Measurements from ENCODE around the gene RERE. TPM values are rescaled to one million over a fixed set of nuclear protein-coding genes. Genes with fewer than 3 reads are reported as not detected.
A peak's percentile ranks its signal among the peaks of the same experiment; 100 is the strongest.
"Not testable (repeated sequence)": the region's sequence is repeated elsewhere in the genome, so short reads cannot be mapped to it uniquely, and the experiment has no call there.

Gene RERE
- total RNA-seq, 1 donor from 2014 or later = 46.5 TPM

- no peak for DNase-seq (ENCODE audit: low read depth in 2 of 2)
Measured at GRCh38 chr1:8720347-8720746, 97.1 kb downstream of the RERE start.

- peak in 1 of 2 donors; percentile 10 for DNase-seq (ENCODE audit: low read depth in 2 of 2)
Measured at GRCh38 chr1:8718850-8719361, 98.5 kb downstream of the RERE start.

- DNase-seq (ENCODE audit: low read depth in 2 of 2) = no peak
Measured at GRCh38 chr1:8717148-8717547, 100.3 kb downstream of the RERE start.

- DNase-seq (ENCODE audit: low read depth in 2 of 2) = no peak
Measured at GRCh38 chr1:8716238-8716637, 101.2 kb downstream of the RERE start.

GRCh38 chr1:8714173-8714572 is 103.3 kb downstream of the RERE start:
- no peak for DNase-seq (ENCODE audit: low read depth in 2 of 2)

GRCh38 chr1:8712413-8713231 is 104.8 kb downstream of the RERE start:
- peak; percentile 94 to 98 for DNase-seq (ENCODE audit: low read depth in 2 of 2)

GRCh38 chr1:8711873-8712412 is 105.5 kb downstream of the RERE start:
- DNase-seq (ENCODE audit: low read depth in 2 of 2) = no peak

GRCh38 chr1:8711151-8711550 is 106.3 kb downstream of the RERE start:
- DNase-seq (ENCODE audit: low read depth in 2 of 2) = peak in 1 of 2 donors; percentile 43

- no peak for DNase-seq (ENCODE audit: low read depth in 2 of 2)
Measured at GRCh38 chr1:8708259-8708658, 109.2 kb downstream of the RERE start.

- no peak for DNase-seq (ENCODE audit: low read depth in 2 of 2)
Measured at GRCh38 chr1:8706995-8707396, 110.4 kb downstream of the RERE start.

- DNase-seq (ENCODE audit: low read depth in 2 of 2) = no peak
Measured at GRCh38 chr1:8706291-8706690, 111.1 kb downstream of the RERE start.

- no peak for DNase-seq (ENCODE audit: low read depth in 2 of 2)
Measured at GRCh38 chr1:8704866-8705506, 112.5 kb downstream of the RERE start.

- DNase-seq (ENCODE audit: low read depth in 2 of 2) = peak; percentile 87 to 95
Measured at GRCh38 chr1:8702850-8703810, 114.3 kb downstream of the RERE start.

GRCh38 chr1:8702472-8702849 is 115.0 kb downstream of the RERE start:
- no peak for DNase-seq (ENCODE audit: low read depth in 2 of 2)

GRCh38 chr1:8701794-8702471 is 115.5 kb downstream of the RERE start:
- DNase-seq (ENCODE audit: low read depth in 2 of 2) = peak in 1 of 2 donors; percentile 65

GRCh38 chr1:8699679-8700078 is 117.8 kb downstream of the RERE start:
- DNase-seq (ENCODE audit: low read depth in 2 of 2) = no peak

GRCh38 chr1:8698937-8699447 is 118.4 kb downstream of the RERE start:
- no peak for DNase-seq (ENCODE audit: low read depth in 2 of 2)

GRCh38 chr1:8698012-8698630 is 119.3 kb downstream of the RERE start:
- DNase-seq (ENCODE audit: low read depth in 2 of 2) = no peak

- not testable (repeated sequence) for DNase-seq (ENCODE audit: low read depth in 2 of 2)
Measured at GRCh38 chr1:8695442-8695841, 122.0 kb downstream of the RERE start.

GRCh38 chr1:8693107-8693506 is 124.3 kb downstream of the RERE start:
- DNase-seq (ENCODE audit: low read depth in 2 of 2) = no peak
